Kidney epithelial cell (primary cell): ENCODE data around the gene DHRS7C. TPM values are rescaled to one million over a fixed set of nuclear protein-coding genes. Genes with fewer than 3 reads are reported as not detected.

Source experiments
- DNase-seq: peaks from one replicate; pipeline ENCODE4 v3.0.0-alpha.2; 2010; ENCODE audit warnings: low read depth
- H3K27me3 ChIP-seq: 2 replicates; pipeline ENCODE4 v1.6.0; 2011; ENCODE audit warnings: low read length; ENCODE audit not compliant: control insufficient read depth, insufficient read depth
- H3K36me3 ChIP-seq: 2 replicates; pipeline ENCODE4 v1.5.1; 2011; ENCODE audit warnings: low read length; ENCODE audit not compliant: control insufficient read depth, insufficient read depth
- H3K4me3 ChIP-seq: 2 replicates; pipeline ENCODE4 v1.5.1; 2011; ENCODE audit warnings: low read depth, mild to moderate bottlenecking, control low read depth, low read length
- CTCF ChIP-seq: IDR thresholded peaks from 2 replicates; pipeline ENCODE4 v1.5.1; 2011; ENCODE audit warnings: mild to moderate bottlenecking, moderate library complexity, low read length, control low read depth, inconsistent platforms; ENCODE audit not compliant: insufficient read depth, poor library complexity, severe bottlenecking
- total RNA-seq: library from RNA; depleted of rRNA; stranded (reverse); fragments of >200 nt; gene quantifications from 2 replicates; pipeline ENCODE4 v1.2.3, GENCODE V29; 2015

DHRS7C gene
- total RNA-seq, 1 donor from 2014 or later = not detected

- Histone ChIP-seq H3K27me3 (peaks cover 4% of the 10 kb centered on the region), H3K4me3 (no peak overlapping the region), H3K36me3 (no peaks in the 10 kb centered on the region)
- DNase-seq = no peak
- no peak for TF ChIP-seq CTCF
Observed at GRCh38 chr17:9750524-9750923, 40.9 kb downstream of the DHRS7C start.

- H3K36me3 ChIP-seq = peaks cover 1% of the 10 kb centered on the region
- H3K4me3 ChIP-seq = no peak overlapping the region
- no peaks in the 10 kb centered on the region for H3K27me3 ChIP-seq
- no peak for TF ChIP-seq CTCF
- DNase-seq = peak; percentile 21
Observed at GRCh38 chr17:9729735-9730420, 61.5 kb downstream of the DHRS7C start.

- peak; percentile 99 for TF ChIP-seq CTCF
- Histone ChIP-seq H3K27me3 (no peaks in the 10 kb centered on the region), H3K4me3 (no peak overlapping the region), H3K36me3 (peaks cover 1% of the 10 kb centered on the region)
- peak; percentile 4 for DNase-seq
Observed at GRCh38 chr17:9729034-9729650, 62.2 kb downstream of the DHRS7C start.

GRCh38 chr17:9728564-9728963 is 62.8 kb downstream of the DHRS7C start:
- no peak for DNase-seq
- Histone ChIP-seq H3K27me3 (no peaks in the 10 kb centered on the region), H3K4me3 (no peak overlapping the region), H3K36me3 (peaks cover 1% of the 10 kb centered on the region)
- TF ChIP-seq CTCF = no peak

DNA sequence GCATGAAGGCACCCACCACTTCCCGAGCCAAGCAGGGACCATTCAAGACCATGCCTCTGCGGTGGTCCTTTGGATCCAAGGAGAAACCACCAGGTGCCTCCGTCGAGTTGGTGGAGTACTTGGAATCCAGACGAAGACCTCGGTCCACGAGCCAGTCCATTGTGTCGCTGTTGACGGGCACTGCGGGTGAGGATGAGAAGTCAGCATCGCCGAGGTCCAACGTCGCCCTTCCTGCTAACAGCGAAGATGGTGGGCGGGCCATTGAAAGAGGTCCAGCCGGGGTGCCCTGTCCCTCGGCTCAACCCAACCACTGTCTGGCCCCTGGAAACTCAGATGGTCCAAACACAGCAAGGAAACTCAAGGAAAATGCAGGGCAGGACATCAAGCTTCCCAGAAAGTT is 63.4 kb downstream of the DHRS7C start:
- no peak for TF ChIP-seq CTCF
- Histone ChIP-seq H3K4me3 (no peak overlapping the region), H3K27me3 (no peaks in the 10 kb centered on the region), H3K36me3 (peaks cover 1% of the 10 kb centered on the region)
- DNase-seq = no peak

DNA sequence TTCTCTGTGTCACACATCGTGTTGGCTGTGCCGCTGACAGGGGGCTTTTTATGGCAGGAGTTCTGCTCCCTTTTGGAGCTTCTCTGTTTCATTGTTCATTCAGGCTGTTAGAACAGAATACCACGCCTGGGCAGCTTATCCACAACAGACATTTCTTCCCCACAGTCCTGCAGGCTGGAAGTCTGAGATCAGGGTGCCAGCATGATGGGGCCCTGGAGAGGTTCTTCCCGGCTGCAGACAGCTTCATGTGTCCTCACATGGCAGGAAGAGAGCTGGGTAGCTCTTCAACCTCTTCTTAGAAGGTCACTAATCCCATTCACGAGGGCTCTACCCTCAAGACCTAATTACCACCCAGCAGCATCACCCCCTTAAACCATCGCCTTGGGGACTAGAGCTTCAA is 65.1 kb downstream of the DHRS7C start:
- no peak for TF ChIP-seq CTCF
- no peak for DNase-seq
- no peaks in the 10 kb centered on the region for H3K27me3 ChIP-seq
- no peak overlapping the region for H3K4me3 ChIP-seq
- peaks cover 1% of the 10 kb centered on the region for H3K36me3 ChIP-seq
